Activated CD4-positive, alpha-beta memory T cell treated with anti-CD3 and anti-CD28 coated beads for 36 hours (primary cell): ENCODE results near the gene GATAD2B. TPM values are rescaled to one million over a fixed set of nuclear protein-coding genes. Genes with fewer than 3 reads are reported as not detected.

Experiments used
- CTCF ChIA-PET: fragments of 350-600 bp; sonication (Branson Sonifier 250); formaldehyde crosslinking; loops from one replicate; lab custom pipeline; 2021; ENCODE audit warnings: antibody characterized with exemption, inconsistent platforms; lab: Charles Lee
- POLR2A ChIA-PET: fragments of 350-600 bp; sonication (Branson Sonifier 250); formaldehyde crosslinking; loops from one replicate; lab custom pipeline; 2021; ENCODE audit warnings: antibody characterized with exemption; lab: Charles Lee
- DNase-seq: peaks from one replicate; pipeline ENCODE4 v3.0.0-alpha.2; 2020
- H3K27ac Mint-ChIP-seq: one replicate; pipeline ENCODE4 v1.8.0; 2021; ENCODE audit warnings: mixed read lengths
- H3K27me3 Mint-ChIP-seq: one replicate; pipeline ENCODE4 v1.8.0; 2021; ENCODE audit warnings: mixed read lengths
- H3K36me3 Mint-ChIP-seq: one replicate; pipeline ENCODE4 v1.8.0; 2021; ENCODE audit warnings: mixed read lengths
- H3K4me1 Mint-ChIP-seq: one replicate; pipeline ENCODE4 v1.8.0; 2021; ENCODE audit warnings: low read depth, mixed read lengths
- H3K4me3 Mint-ChIP-seq: one replicate; pipeline ENCODE4 v1.8.0; 2021; ENCODE audit warnings: mild to moderate bottlenecking, mixed read lengths
- H3K9me3 Mint-ChIP-seq: one replicate; pipeline ENCODE4 v1.8.0; 2021; ENCODE audit warnings: mixed read lengths
- intact Hi-C: fragments of 100-400 bp; cut with micrococcal nuclease; formaldehyde crosslinking; loops from one replicate; pipeline ENCODE4 v1.15.1; 2023
- total RNA-seq, 2 experiments: library from RNA; stranded (reverse); gene quantifications; one replicate each; pipeline ENCODE4 v1.2.3, GENCODE V29; 2021

The GATAD2B gene
- total RNA-seq, 2 experiments from 2014 or later = 66.4 to 67.9 TPM

GRCh38 chr1:153832293-153832692, 90.5 kb downstream of the GATAD2B start:
- no peak overlapping the region for H3K27ac Mint-ChIP-seq
- H3K36me3 Mint-ChIP-seq = peaks cover 12% of the 10 kb centered on the region
- H3K27me3 Mint-ChIP-seq = no peaks in the 10 kb centered on the region
- POLR2A ChIA-PET = no interaction called here
- CTCF ChIA-PET = interaction anchor here (1.2 kb wide), 1 partner anchor 114 kb away, joined by 4 read pairs; the partner anchor contains the start of gene DENND4B
- no peak overlapping the region for H3K4me3 Mint-ChIP-seq
- no peak for DNase-seq
- H3K9me3 Mint-ChIP-seq = no peaks in the 10 kb centered on the region
- peaks cover 13% of the 10 kb centered on the region for H3K4me1 Mint-ChIP-seq
- intact Hi-C loops = no loop called here

DNA sequence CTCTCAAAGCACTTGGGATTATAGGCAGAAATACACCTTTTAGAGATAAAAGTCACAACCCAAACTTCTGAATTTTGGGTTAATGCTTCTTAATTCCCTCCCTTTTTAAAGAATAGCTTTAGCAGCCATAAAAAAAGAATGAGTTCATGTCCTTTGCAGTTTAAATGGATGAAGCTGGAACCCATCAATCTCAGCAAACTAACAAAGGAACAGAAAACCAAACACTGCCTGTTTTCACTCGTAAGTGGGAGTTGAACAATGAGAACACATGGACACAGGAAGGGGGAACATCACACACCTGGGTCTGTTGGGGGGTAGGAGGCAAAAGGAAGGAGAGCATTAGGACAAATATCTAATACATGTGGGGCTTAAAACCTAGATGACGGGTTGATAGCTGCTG, 91.7 kb downstream of the GATAD2B start:
- Mint-ChIP-seq H3K9me3 (no peaks in the 10 kb centered on the region), H3K27me3 (no peaks in the 10 kb centered on the region), H3K36me3 (peaks cover 18% of the 10 kb centered on the region), H3K27ac (no peak overlapping the region), H3K4me3 (no peak overlapping the region), H3K4me1 (peaks cover 8% of the 10 kb centered on the region)
- intact Hi-C loops = no loop called here
- POLR2A ChIA-PET = no interaction called here
- DNase-seq = no peak
- CTCF ChIA-PET = no interaction called here

GRCh38 chr1:153827168-153827964, 95.4 kb downstream of the GATAD2B start:
- Mint-ChIP-seq H3K27me3 (no peaks in the 10 kb centered on the region), H3K9me3 (no peaks in the 10 kb centered on the region), H3K27ac (no peak overlapping the region), H3K4me1 (no peaks in the 10 kb centered on the region), H3K4me3 (no peak overlapping the region), H3K36me3 (peaks cover 26% of the 10 kb centered on the region)
- intact Hi-C loops = no loop called here
- ChIA-PET CTCF (interaction anchor here (1.0 to 3.3 kb wide), 3 partner anchors 11 to 119 kb away, joined by 3 to 9 read pairs (median 4); partner anchors contain the start of gene DENND4B), POLR2A (interaction anchor here (0.5 kb wide), 1 partner anchor 87 kb away, joined by 3 read pairs; no protein-coding TSS in a partner anchor)
- DNase-seq = no peak

DNA sequence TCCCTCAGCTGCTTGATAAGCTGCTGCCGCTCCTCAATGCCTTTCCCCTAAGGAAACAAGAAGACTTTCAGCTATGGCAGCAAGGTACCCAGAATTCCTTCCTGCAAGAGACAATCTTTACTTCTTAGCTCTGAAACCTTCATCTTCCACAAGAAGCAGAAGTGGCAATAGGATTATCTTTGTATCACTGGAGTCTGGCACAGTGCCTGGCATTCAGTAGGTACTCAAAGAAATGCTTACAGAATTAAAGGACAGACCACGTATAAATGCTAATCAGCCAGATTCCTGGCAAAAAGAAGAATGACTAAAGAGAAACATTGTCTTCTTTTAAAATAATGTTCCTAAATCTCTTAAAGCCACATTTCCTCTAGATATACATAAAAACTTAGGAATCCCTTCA, 103.9 kb downstream of the GATAD2B start:
- Mint-ChIP-seq H3K4me1 (no peaks in the 10 kb centered on the region), H3K27me3 (no peaks in the 10 kb centered on the region), H3K36me3 (peaks cover 32% of the 10 kb centered on the region), H3K9me3 (no peaks in the 10 kb centered on the region), H3K4me3 (no peak overlapping the region), H3K27ac (peak overlapping the region; percentile 30)
- intact Hi-C loops = no loop called here
- ChIA-PET CTCF (interaction anchor here (0.6 to 1.3 kb wide), 3 partner anchors 10 to 127 kb away, joined by 3 to 5 read pairs (median 3); partner anchors contain the start of gene DENND4B), POLR2A (interaction anchor here (0.7 kb wide), 1 partner anchor 268 kb away, joined by 5 read pairs; no protein-coding TSS in a partner anchor)
- no peak for DNase-seq

- no peak overlapping the region for H3K4me3 Mint-ChIP-seq
- no peaks in the 10 kb centered on the region for H3K9me3 Mint-ChIP-seq
- no peak overlapping the region for H3K27ac Mint-ChIP-seq
- H3K36me3 Mint-ChIP-seq = peaks cover 41% of the 10 kb centered on the region
- intact Hi-C loops = no loop called here
- ChIA-PET POLR2A (no interaction called here), CTCF (interaction anchor here (0.8 to 2.9 kb wide), 4 partner anchors 11 to 151 kb away, joined by 3 to 12 read pairs (median 4); partner anchors contain the start of gene DENND4B)
- no peaks in the 10 kb centered on the region for H3K4me1 Mint-ChIP-seq
- DNase-seq = no peak
- H3K27me3 Mint-ChIP-seq = no peaks in the 10 kb centered on the region
Observed at GRCh38 chr1:153816283-153816889, 106.4 kb downstream of the GATAD2B start.

- Mint-ChIP-seq H3K27me3 (no peaks in the 10 kb centered on the region), H3K4me3 (no peak overlapping the region), H3K36me3 (peaks cover 24% of the 10 kb centered on the region), H3K9me3 (no peaks in the 10 kb centered on the region), H3K4me1 (peaks cover 30% of the 10 kb centered on the region), H3K27ac (peak overlapping the region; percentile 81)
- no peak for DNase-seq
- ChIA-PET POLR2A (interaction anchor here (0.8 to 1.4 kb wide), 5 partner anchors 44 to 185 kb away, joined by 3 to 5 read pairs (median 3); partner anchors contain the start of genes CREB3L4 and RPS27), CTCF (interaction anchor here (0.8 to 2.3 kb wide), 4 partner anchors 8 to 140 kb away, joined by 3 to 7 read pairs (median 5); partner anchors contain the start of gene DENND4B)
- intact Hi-C loops = loop anchor here (1.0 to 10.0 kb wide), 8 partner anchors 15 to 469 kb away; partner anchors contain the start of genes HAX1, NUP210L and RAB13
Observed at GRCh38 chr1:153805886-153806719, 116.7 kb downstream of the GATAD2B start.

DNA sequence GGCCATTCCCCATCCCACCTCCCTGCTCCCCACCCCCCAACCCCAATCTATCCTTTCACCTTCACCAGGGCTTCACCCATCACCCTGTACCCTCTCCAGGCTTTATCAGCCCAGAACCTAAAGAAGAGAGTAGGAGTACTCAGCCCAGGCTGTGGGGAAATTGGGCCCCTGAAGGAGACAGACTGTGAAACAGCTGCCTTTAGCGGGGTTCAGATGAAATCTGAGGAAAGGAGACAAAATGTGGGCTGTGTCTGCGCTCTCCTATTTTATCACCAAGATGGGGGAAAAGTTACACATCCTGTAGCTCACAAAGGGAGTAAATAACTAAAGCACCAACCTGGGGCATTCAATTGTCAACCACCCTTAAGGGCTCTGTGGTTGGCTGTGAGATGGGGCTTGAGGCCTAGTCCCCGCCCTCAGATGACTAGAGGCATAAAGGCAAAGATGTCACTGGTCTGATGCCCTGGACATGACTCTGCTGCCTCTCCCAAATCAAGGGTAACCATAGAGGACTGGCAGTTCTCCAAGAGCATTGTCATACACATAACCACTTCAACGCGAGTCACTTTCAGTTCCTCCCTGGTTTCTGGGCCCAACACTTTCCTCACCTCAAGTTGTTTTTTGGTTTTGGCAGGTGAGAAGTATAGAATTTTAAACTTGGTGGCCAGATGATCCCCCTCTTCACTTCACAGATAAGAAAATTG, 117.6 kb downstream of the GATAD2B start:
- Mint-ChIP-seq H3K9me3 (no peaks in the 10 kb centered on the region), H3K27ac (peak overlapping the region; percentile 81), H3K36me3 (peaks cover 22% of the 10 kb centered on the region), H3K27me3 (no peaks in the 10 kb centered on the region), H3K4me3 (peak overlapping the region; percentile 5), H3K4me1 (peaks cover 30% of the 10 kb centered on the region)
- ChIA-PET POLR2A (interaction anchor here (1.1 kb wide), 4 partner anchors 45 to 186 kb away, joined by 3 to 7 read pairs (median 3); partner anchors contain the start of genes JTB and RPS27), CTCF (interaction anchor here (0.8 to 1.8 kb wide), 6 partner anchors 9 to 180 kb away, joined by 3 to 7 read pairs (median 3); partner anchors contain the start of genes DENND4B and JTB)
- DNase-seq = peak; percentile 87
- intact Hi-C loops = loop anchor here (1.0 to 10.0 kb wide), 8 partner anchors 14 to 470 kb away; partner anchors contain the start of genes HAX1, NUP210L and RAB13

- H3K9me3 Mint-ChIP-seq = no peaks in the 10 kb centered on the region
- intact Hi-C loops = loop anchor here (2.0 to 10.0 kb wide), 4 partner anchors 13 to 471 kb away; partner anchors contain the start of genes HAX1 and RAB13
- H3K36me3 Mint-ChIP-seq = peaks cover 12% of the 10 kb centered on the region
- ChIA-PET CTCF (interaction anchor here (1.0 to 1.8 kb wide), 4 partner anchors 10 to 181 kb away, joined by 3 to 7 read pairs (median 4); partner anchors contain the start of genes DENND4B and JTB), POLR2A (interaction anchor here (1.1 kb wide), 1 partner anchor 142 kb away, joined by 3 read pairs; no protein-coding TSS in a partner anchor)
- no peak for DNase-seq
- H3K4me3 Mint-ChIP-seq = no peak overlapping the region
- H3K4me1 Mint-ChIP-seq = peaks cover 30% of the 10 kb centered on the region
- no peak overlapping the region for H3K27ac Mint-ChIP-seq
- H3K27me3 Mint-ChIP-seq = no peaks in the 10 kb centered on the region
Observed at GRCh38 chr1:153804112-153804511, 118.7 kb downstream of the GATAD2B start.

DNA sequence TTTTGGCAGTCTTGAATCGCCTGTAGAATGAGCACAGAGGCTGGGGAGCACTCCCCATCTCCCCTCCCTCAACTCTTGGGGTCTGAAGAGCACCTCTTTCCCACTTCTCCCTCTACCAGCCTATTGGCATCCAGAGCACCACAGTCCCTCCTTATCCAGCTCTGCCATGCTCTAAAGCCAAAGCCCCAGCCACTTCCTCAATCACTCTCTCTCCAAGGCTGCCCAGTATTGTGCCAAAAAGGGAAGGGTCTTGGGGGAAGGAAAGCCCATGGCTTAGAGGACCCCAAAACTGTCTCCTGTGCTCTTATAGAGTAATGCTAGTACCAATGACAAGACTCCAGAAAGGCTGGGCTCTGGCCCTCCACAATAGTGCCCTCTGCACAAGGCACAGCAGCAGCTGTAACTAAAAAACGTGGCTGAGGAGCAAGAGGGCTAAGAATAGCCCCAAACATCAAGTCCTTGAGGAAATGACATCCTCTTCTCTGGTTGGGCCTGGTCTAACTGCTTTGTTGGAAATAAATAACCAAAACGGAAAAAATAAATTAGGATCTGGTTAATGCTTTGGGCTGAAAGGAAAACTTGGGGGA, 119.2 kb downstream of the GATAD2B start:
- CTCF ChIA-PET = interaction anchor here (1.6 kb wide), 1 partner anchor 143 kb away, joined by 7 read pairs; the partner anchor contains the start of gene DENND4B
- intact Hi-C loops = loop anchor here (2.0 to 10.0 kb wide), 4 partner anchors 13 to 471 kb away; partner anchors contain the start of genes HAX1 and RAB13

More for the DNA sequence above, 119.2 kb downstream of the GATAD2B start:
- DNase-seq = no peak
- Mint-ChIP-seq H3K4me3 (no peak overlapping the region), H3K4me1 (peaks cover 30% of the 10 kb centered on the region), H3K9me3 (no peaks in the 10 kb centered on the region), H3K27ac (no peak overlapping the region), H3K27me3 (no peaks in the 10 kb centered on the region), H3K36me3 (peaks cover 8% of the 10 kb centered on the region)
- POLR2A ChIA-PET = no interaction called here
